Endometrium (tissue), 2 donors: ENCODE measurements around the gene MPZ.
"Not testable (repeated sequence)": the region's sequence is repeated elsewhere in the genome, so short reads cannot be mapped to it uniquely, and the experiment has no call there.

ENCODE experiments used
- FAIRE-seq: peaks from 2 replicates; lab custom pipeline; 2012; peaks lifted over from hg19 to GRCh38; lab: Jason Lieb, UNC
- donor health status: control.
- donor health status: control.

Gene MPZ

GRCh38 chr1:161255302-161255701 is 54.5 kb downstream of the MPZ start:
- FAIRE-seq, result not testable (repeated sequence)
